CD14-positive monocyte (primary cell): ENCODE results near the gene ECHDC3. TPM values are rescaled to one million over a fixed set of nuclear protein-coding genes. Genes with fewer than 3 reads are reported as not detected.

Source experiments
- DNase-seq, 3 donors: peaks; one replicate each; pipeline ENCODE4 v3.0.0-alpha.2; 2011 to 2022
- H2AFZ ChIP-seq: 2 replicates; pipeline ENCODE4 v1.6.0; 2012; ENCODE audit warnings: mild to moderate bottlenecking, low read depth, low read length, inconsistent platforms; ENCODE audit not compliant: insufficient read depth, poor library complexity, severe bottlenecking
- H3K27ac ChIP-seq, 2 donors: 1 replicate in 1 of 2; 2 replicates in 1 of 2; pipeline ENCODE4 v1.5.1; 2012 to 2013; ENCODE audit warnings: low read length in 2 of 2, control low read depth in 1 of 2, inconsistent platforms in 1 of 2, low read depth in 1 of 2, mild to moderate bottlenecking in 1 of 2
- H3K27me3 ChIP-seq, 2 donors: one replicate each; pipeline versions ENCODE4 v1.6.0 to v1.6.1; 2011 to 2013; ENCODE audit warnings: low read length in 2 of 2; ENCODE audit not compliant: control insufficient read depth in 2 of 2, insufficient read depth in 2 of 2
- H3K36me3 ChIP-seq, 2 donors: replicated peaks in 1 of 2; 1 replicate in 1 of 2; 2 replicates in 1 of 2; pipeline versions ENCODE4 v1.5.1 to v1.6.1; 2012 to 2013; ENCODE audit warnings: low read length in 2 of 2, control low read depth in 1 of 2, inconsistent platforms in 1 of 2, mild to moderate bottlenecking in 1 of 2; ENCODE audit not compliant: insufficient read depth in 2 of 2, control insufficient read depth in 1 of 2
- H3K4me1 ChIP-seq, 2 donors: 1 replicate in 1 of 2; 2 replicates in 1 of 2; pipeline versions ENCODE4 v1.5.1 to v1.6.1; 2012 to 2013; ENCODE audit warnings: low read length in 2 of 2, control low read depth in 1 of 2, inconsistent platforms in 1 of 2, mild to moderate bottlenecking in 1 of 2, moderate library complexity in 1 of 2; ENCODE audit not compliant: insufficient read depth in 2 of 2, control insufficient read depth in 1 of 2
- H3K4me2 ChIP-seq: replicated peaks from 2 replicates; pipeline ENCODE3; 2012; ENCODE audit warnings: low read length, moderate library complexity, mild to moderate bottlenecking; ENCODE audit not compliant: poor library complexity, severe bottlenecking; ENCODE audit errors: extremely low read depth
- H3K4me3 ChIP-seq, 3 experiments: fragments of 200-600 bp in 1 of 3; sonication (generic) in 1 of 3; replicated peaks in 1 of 3; 1 replicate in 2 of 3; 2 replicates in 1 of 3; pipeline ENCODE4 v1.5.1; 2011 to 2013; ENCODE audit warnings: low read length in 3 of 3, mild to moderate bottlenecking in 3 of 3, control low read depth in 2 of 3, low read depth in 2 of 3, inconsistent platforms in 1 of 3, moderate library complexity in 1 of 3
- H3K79me2 ChIP-seq: 2 replicates; pipeline ENCODE4 v1.6.0; 2012; ENCODE audit warnings: mild to moderate bottlenecking, control low read depth, inconsistent platforms, low read length, moderate library complexity; ENCODE audit not compliant: insufficient read depth
- H3K9ac ChIP-seq: 2 replicates; pipeline ENCODE4 v1.6.0; 2017; ENCODE audit warnings: low read length, mild to moderate bottlenecking; ENCODE audit not compliant: insufficient read depth, poor library complexity, severe bottlenecking
- H3K9me3 ChIP-seq, 2 donors: replicated peaks in 1 of 2; 1 replicate in 1 of 2; 2 replicates in 1 of 2; pipeline versions ENCODE4 v1.5.1 to v1.6.1; 2012 to 2013; ENCODE audit warnings: low read length in 2 of 2, control low read depth in 1 of 2; ENCODE audit not compliant: control insufficient read depth in 1 of 2, insufficient read depth in 1 of 2
- H4K20me1 ChIP-seq: 2 replicates; pipeline ENCODE4 v1.6.0; 2012; ENCODE audit warnings: mild to moderate bottlenecking, low read length, control low read depth, moderate library complexity; ENCODE audit not compliant: insufficient read depth
- H3K27ac Mint-ChIP-seq, 7 donors: one replicate each; pipeline ENCODE4 v1.8.0; 2020; ENCODE audit warnings: mild to moderate bottlenecking in 7 of 7, mixed read lengths in 7 of 7, moderate library complexity in 6 of 7, inconsistent platforms in 2 of 7
- H3K27me3 Mint-ChIP-seq, 3 donors: one replicate each; pipeline ENCODE4 v1.8.0; 2021 to 2022; ENCODE audit warnings: low read depth in 3 of 3, mild to moderate bottlenecking in 3 of 3, mixed read lengths in 3 of 3, moderate library complexity in 3 of 3, inconsistent platforms in 1 of 3
- H3K36me3 Mint-ChIP-seq, 2 donors: one replicate each; pipeline ENCODE4 v1.8.0; 2020; ENCODE audit warnings: mixed read lengths in 2 of 2, inconsistent platforms in 1 of 2, mild to moderate bottlenecking in 1 of 2
- H3K4me1 Mint-ChIP-seq: one replicate; pipeline ENCODE4 v1.8.0; 2020; ENCODE audit warnings: mild to moderate bottlenecking, mixed read lengths
- H3K4me3 Mint-ChIP-seq, 2 donors: one replicate each; pipeline ENCODE4 v1.8.0; 2020; ENCODE audit warnings: mild to moderate bottlenecking in 2 of 2, mixed read lengths in 2 of 2, moderate library complexity in 1 of 2
- H3K9me3 Mint-ChIP-seq, 7 donors: one replicate each; pipeline ENCODE4 v1.8.0; 2020 to 2022; ENCODE audit warnings: mixed read lengths in 7 of 7, mild to moderate bottlenecking in 6 of 7, moderate library complexity in 6 of 7, inconsistent platforms in 2 of 7
- whole genome bisulfite sequencing: methylation state at CpG from one replicate; pipeline ENCODE4 v1.1.5; 2013; ENCODE audit warnings: missing lambda C conversion rate; ENCODE audit not compliant: insufficient coverage; 5-methylcytosine and 5-hydroxymethylcytosine counted together
- intact Hi-C, 2 donors: fragments of 100-400 bp; cut with micrococcal nuclease; formaldehyde crosslinking; loops; one replicate each; pipeline versions ENCODE4 v1.15.0 to v1.15.1; 2023
- polyA plus RNA-seq, 3 donors: library from polyadenylated mRNA; depleted of rRNA in 1 of 3; unstranded in 2 of 3; stranded (reverse) in 1 of 3; fragments of 300-500 nt in 2 of 3; fragments of >200 nt in 1 of 3; fragmentation: Illumina TruSeq in 2 of 3; gene quantifications; 1 replicate in 2 of 3; 2 replicates in 1 of 3; pipeline ENCODE4 v1.2.3, GENCODE V29; 2012 to 2021
- TF ChIP-seq, protein P1 (sequence below): fragments of 200-600 bp; IDR thresholded peaks from one replicate; pipeline ENCODE4 v1.8.0; 2022; ENCODE audit warnings: antibody characterized with exemption, mild to moderate bottlenecking

The ECHDC3 gene
- polyA plus RNA-seq, 3 donors: 9.2 to 10.6 (median 9.4) TPM

- no peaks in the 10 kb centered on the region for H3K9me3 ChIP-seq
- intact Hi-C loops: loop anchor here in 1 of 2 donors (5.0 kb wide), 1 partner anchor 183 kb away; no protein-coding TSS in a partner anchor
- H3K79me2 ChIP-seq: no peaks in the 10 kb centered on the region
- H3K4me3 Mint-ChIP-seq: peak overlapping the region in 1 of 2 donors; percentile 33
- peaks cover 0 to 3% (median 0%) of the 10 kb centered on the region in 7 donors for H3K9me3 Mint-ChIP-seq
- H3K27me3 ChIP-seq: no peaks in the 10 kb centered on the region
- TF ChIP-seq, protein P1, sequence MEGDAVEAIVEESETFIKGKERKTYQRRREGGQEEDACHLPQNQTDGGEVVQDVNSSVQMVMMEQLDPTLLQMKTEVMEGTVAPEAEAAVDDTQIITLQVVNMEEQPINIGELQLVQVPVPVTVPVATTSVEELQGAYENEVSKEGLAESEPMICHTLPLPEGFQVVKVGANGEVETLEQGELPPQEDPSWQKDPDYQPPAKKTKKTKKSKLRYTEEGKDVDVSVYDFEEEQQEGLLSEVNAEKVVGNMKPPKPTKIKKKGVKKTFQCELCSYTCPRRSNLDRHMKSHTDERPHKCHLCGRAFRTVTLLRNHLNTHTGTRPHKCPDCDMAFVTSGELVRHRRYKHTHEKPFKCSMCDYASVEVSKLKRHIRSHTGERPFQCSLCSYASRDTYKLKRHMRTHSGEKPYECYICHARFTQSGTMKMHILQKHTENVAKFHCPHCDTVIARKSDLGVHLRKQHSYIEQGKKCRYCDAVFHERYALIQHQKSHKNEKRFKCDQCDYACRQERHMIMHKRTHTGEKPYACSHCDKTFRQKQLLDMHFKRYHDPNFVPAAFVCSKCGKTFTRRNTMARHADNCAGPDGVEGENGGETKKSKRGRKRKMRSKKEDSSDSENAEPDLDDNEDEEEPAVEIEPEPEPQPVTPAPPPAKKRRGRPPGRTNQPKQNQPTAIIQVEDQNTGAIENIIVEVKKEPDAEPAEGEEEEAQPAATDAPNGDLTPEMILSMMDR: no peak
- H3K27ac ChIP-seq: no peak overlapping the region
- peaks cover 0 to 8% of the 10 kb centered on the region in 2 donors for H3K4me1 ChIP-seq
- no peak overlapping the region for H3K9ac ChIP-seq
- peak overlapping the region; percentile 35 for H2AFZ ChIP-seq
- no peaks in the 10 kb centered on the region for H3K36me3 Mint-ChIP-seq
- no peaks in the 10 kb centered on the region for H4K20me1 ChIP-seq
- WGBS: 62% methylated on average over 13 of the region's 18 CpGs
- H3K27ac Mint-ChIP-seq: no peak overlapping the region
- no peak overlapping the region for H3K4me3 ChIP-seq
- peaks cover 0 to 4% (median 2%) of the 10 kb centered on the region in 3 donors for H3K27me3 Mint-ChIP-seq
- peaks cover 10% of the 10 kb centered on the region for H3K4me1 Mint-ChIP-seq
- DNase-seq: no peak
- H3K4me2 ChIP-seq: peak overlapping the region; percentile 14
- H3K36me3 ChIP-seq: no peaks in the 10 kb centered on the region
Measured at GRCh38 chr10:11798845-11799735, 56.9 kb downstream of the ECHDC3 start.

DNA sequence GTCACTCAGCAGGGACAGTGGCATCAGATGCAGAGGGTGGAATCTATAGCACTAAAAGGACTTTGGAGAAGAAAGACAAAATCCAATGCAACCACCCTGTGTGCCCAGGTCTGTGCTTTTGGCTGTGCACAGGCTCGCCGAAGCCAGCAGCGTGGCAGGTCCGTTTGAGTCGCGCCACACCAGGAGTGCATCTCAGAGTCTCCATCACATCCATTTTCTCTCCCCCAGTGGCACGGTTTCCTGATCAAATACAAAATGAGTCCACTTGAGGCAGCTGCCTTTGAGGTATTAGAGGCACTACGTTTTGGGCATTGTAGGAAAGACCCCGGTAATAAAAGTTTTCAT lies 57.5 kb downstream of the ECHDC3 start:
- Histone ChIP-seq H3K4me2 (no peak overlapping the region), H3K9ac (no peak overlapping the region), H3K36me3 (no peaks in the 10 kb centered on the region), H4K20me1 (no peaks in the 10 kb centered on the region), H3K79me2 (no peaks in the 10 kb centered on the region), H2AFZ (no peak overlapping the region), H3K4me3 (no peak overlapping the region), H3K27me3 (no peaks in the 10 kb centered on the region), H3K9me3 (no peaks in the 10 kb centered on the region), H3K4me1 (peaks cover 0 to 8% of the 10 kb centered on the region in 2 donors), H3K27ac (no peak overlapping the region)
- H3K9me3 Mint-ChIP-seq: peaks cover 0 to 3% (median 0%) of the 10 kb centered on the region in 7 donors
- H3K4me3 Mint-ChIP-seq: no peak overlapping the region
- intact Hi-C loops: loop anchor here in 1 of 2 donors (5.0 kb wide), 1 partner anchor 183 kb away; no protein-coding TSS in a partner anchor
- peaks cover 10% of the 10 kb centered on the region for H3K4me1 Mint-ChIP-seq
- 96% methylated on average over 6 of the region's 9 CpGs for WGBS
- no peak for DNase-seq
- H3K27me3 Mint-ChIP-seq: peaks cover 0 to 4% (median 2%) of the 10 kb centered on the region in 3 donors
- H3K27ac Mint-ChIP-seq: no peak overlapping the region
- no peaks in the 10 kb centered on the region for H3K36me3 Mint-ChIP-seq
- TF ChIP-seq, protein P1: no peak
